NCI-H748 (cell line): ENCODE data around the gene LDLRAD4.
"Not testable (repeated sequence)": the region's sequence is repeated elsewhere in the genome, so short reads cannot be mapped to it uniquely, and the experiment has no call there.

ENCODE experiments used
- DNase-seq: peaks from one replicate; lab custom pipeline; 2025; ENCODE audit not compliant: unreplicated experiment; lab: John Stamatoyannopoulos, UW

Gene LDLRAD4

DNA sequence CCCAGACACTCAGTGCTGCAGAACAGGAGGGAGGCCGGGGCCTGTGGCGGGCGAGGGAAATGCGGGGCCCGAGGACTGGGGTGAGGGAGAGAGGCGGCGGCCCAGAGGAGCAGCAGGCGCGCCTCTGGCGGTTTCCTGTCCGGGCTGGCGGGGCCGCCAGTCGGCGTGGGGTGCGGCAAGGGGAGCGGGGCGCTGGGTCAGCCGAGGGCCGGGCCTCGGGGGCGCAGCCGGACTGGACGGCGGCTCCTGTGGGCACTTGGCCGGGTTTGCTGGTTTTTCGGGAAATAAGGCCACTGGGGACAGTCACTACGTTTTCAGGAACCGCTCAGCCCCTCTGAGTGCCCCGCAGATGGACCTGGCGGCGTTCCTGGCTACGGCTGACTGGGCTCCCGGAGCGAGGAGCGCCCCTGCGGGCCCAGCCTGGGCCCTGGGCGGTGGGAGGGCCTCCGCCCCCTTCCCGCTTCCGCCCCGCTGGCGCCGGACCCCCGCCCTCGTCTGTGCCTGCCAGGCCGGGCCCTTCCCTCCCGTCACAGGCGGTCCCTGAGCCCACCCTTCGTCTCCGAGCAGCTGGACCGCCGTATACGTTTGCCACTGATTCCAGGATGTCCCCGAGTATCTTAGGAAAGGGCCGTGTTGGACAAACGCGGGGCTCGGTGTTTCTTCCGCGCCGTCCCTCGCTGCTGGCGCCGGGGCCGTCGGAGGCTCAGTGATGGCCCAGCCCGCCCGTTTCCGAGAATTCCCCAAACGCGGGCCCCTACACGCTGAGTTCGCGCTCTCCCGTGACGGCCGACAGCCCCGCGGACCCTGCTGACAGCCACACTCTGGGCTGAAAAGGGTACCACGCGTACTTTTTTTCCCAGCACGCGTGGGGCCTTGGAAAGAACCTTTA is 423.2 kb downstream of the LDLRAD4 start:
- no peak for DNase-seq

DNA sequence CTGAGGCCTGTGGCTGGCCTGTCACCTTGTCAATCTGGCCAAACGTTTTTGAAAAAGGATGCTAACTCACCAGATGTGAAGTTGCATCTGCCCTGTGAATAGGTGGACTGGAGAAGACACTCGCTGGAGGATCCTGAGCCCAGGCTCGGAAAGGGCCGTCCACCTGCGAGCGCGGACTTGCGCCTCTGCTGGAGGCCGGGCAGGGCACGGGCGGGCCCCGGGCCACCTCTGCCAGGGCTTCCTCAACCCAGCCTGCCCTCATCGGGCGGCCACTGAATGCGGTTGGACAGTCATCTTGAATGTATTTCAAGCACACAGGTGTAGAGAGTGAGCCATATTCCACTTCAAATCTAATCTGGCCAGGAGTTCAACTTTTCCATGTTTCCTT is 423.9 kb downstream of the LDLRAD4 start:
- DNase-seq: no peak

DNA sequence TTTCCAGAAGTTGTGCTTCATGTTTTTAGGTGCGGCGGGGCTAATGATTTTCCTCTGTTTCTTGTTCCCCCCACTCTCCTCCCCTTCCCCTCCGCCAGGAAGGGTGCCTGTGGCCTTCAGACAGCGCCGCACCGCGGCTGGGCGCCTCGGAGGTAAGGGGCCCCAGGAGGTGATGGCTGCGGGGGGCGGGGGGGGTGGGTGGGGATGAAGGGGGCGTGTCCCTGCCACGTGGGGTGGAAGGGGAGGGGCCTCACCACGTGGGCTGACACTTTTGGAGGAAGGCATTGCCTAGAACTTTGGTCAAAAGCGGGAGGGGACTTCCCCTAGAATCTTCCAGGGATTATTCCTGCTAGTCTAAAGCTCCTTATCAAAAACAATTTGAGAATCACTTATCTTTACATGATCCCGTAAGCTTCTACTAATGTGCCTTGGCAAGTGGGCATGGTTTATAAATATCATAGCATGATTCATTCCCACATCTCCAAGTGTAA is 424.7 kb downstream of the LDLRAD4 start:
- no peak for DNase-seq

- no peak for DNase-seq
Measured at GRCh38 chr18:13645093-13645492, 426.5 kb downstream of the LDLRAD4 start.

DNA sequence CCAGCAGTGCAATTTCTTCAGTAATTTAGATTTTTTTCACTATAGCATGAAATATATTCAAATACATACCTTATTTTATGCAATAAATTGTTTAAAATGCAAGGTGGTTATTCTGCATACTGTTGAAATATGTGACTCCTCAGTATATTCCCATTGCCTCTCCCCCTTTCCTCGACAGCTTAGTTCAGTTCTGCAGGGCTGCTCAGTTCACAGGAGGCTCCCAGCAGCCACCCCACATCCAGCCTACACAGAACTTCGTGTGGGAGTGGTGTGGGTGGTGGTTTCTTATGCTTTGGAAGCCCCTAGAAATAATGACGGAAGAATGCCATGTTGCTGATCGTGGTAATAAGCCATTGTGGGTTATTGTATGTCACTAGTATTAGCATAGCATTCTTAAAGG is 428.1 kb downstream of the LDLRAD4 start:
- DNase-seq: no peak

DNA sequence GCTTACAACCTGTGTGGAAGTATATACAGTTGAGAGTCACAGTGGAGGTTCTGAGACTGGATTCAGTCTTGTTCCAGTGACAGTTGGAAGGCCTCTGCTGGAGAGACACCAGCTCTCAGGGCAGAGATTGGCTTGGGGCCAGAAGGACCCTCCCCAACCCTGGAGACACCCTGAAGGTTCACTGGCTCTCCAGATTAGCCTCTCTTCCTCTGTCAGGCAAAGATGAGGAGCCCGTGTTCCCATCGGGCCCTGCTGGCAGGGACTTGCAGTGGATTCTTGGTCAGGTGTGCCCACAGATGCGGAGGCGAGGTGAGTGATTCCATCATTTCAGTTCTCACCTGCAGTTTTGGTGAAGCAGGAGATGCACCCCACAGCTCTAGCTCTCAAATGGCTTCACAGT is 429.2 kb downstream of the LDLRAD4 start:
- DNase-seq: no peak

DNA sequence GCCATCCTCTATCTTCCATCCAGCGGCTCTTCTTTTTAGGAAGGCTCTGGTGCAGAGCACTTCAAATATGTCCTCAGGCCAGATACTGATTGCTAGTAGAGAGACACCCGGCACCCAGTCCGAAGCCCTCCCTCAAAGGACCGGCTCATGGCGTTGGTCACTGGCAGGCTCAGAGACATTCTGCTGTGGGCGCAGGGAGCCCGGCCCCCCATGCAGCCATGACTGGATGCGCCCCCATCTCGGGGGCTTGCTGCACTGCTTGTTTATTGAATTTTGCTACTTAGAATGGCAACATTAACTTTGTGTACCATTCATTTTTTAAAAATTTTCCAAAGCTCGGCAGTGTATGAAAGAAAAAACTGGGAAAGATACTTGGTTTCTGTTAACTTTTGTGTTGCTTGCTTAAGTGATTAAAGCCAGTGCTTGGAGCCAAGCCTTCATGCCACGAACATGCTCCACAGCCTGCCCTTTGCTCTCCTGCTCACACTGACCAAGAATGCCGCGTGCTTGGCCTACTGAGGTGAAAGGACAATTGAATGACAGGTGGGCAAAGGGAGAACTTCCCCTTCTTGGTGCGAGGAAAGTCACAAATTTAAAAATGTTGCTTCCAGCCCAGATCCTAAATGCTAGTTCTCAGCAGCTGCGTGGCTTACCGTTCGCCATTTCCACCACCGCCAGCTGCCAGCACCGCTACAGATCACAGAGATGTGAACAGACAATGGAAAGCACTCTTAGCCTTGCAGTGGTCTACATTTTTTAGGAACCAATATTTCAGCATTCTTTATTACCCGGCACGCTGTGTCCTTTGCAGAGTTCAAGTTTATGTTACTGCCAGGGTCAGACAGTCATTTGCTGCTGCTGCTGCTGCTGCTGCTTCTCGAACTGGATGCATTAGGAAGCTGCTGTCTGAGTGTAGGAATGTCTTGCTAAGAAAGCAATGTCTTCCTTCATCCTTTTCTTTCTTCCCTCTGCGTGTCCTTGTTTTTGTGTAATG is 431.1 kb downstream of the LDLRAD4 start:
- DNase-seq: no peak

DNA sequence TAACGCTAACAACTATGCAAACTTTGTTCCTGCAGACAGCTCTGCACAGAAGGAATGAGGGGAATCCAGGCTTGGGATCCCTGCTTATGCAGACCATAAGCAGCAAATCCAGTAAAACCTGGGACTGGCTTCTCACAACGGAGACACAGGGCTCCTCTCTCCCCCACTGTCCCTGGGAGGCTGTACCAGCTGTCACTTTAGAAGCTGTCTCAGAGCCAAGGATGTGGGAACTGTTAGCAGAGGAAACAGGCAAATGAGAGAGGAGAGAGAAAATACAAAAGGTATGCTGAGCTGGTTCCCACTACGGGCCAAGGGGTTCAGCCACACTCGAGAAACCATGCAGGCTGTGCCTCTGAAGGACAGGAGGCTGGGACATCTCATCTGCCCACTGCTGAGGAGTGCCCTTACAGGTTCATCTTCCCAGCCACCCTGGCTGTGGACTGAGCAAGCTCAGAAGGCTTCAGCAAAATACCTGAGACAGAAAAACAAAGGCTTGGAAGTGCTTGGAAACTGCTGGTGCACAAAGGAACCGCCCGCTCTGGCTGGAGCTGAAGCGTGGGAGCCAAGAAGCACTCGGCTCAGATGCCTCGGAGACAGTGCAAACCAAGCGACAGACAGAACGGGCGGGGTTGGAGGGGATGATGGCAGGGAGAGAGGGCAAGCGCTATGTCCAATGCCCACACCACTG is 435.3 kb downstream of the LDLRAD4 start:
- no peak for DNase-seq

- no peak for DNase-seq
Measured at GRCh38 chr18:13657974-13658373, 439.4 kb downstream of the LDLRAD4 start.

- no peak for DNase-seq
Measured at GRCh38 chr18:13658436-13659204, 440.1 kb downstream of the LDLRAD4 start.

DNA sequence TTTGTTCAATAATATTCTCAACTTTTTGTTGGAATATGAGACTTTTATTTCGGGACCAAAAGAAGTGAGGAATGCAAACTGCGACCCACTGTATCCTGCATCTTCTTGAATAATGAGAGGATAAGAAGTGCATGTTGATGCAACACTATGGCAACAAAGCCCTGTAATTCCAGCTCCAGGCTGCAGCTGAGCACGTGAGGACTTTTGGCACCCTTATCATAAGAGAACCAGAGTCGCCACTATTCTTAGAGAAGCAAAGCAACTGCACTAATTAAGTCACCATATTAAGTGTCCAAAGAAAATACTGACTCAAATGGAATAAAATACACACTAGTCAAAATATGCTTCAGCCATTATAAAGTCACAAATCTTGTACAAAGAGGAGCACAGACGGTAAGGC is 441.9 kb downstream of the LDLRAD4 start:
- no peak for DNase-seq

- DNase-seq: no peak
Measured at GRCh38 chr18:13661051-13661778, 442.7 kb downstream of the LDLRAD4 start.

GRCh38 chr18:13661779-13662256 is 443.3 kb downstream of the LDLRAD4 start:
- no peak for DNase-seq

DNA sequence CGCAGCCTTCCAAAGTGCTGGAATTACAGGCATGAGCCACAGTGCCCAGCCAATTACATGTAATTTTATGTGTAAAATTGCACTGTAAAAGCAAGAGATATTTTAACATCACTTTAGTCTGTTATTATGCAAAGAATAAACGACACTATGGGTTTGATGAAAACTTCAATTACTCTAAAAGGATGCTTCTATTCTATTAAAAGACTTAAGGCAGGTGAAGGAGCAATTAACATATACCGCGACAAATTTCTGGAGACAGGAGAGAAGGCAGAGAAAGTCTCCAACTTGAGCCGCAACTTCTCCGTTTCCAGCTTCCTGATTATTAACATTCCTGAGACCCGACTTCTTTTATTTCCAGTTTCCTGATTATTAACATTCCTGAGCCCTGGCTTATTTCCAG is 454.1 kb downstream of the LDLRAD4 start:
- DNase-seq: no peak

DNA sequence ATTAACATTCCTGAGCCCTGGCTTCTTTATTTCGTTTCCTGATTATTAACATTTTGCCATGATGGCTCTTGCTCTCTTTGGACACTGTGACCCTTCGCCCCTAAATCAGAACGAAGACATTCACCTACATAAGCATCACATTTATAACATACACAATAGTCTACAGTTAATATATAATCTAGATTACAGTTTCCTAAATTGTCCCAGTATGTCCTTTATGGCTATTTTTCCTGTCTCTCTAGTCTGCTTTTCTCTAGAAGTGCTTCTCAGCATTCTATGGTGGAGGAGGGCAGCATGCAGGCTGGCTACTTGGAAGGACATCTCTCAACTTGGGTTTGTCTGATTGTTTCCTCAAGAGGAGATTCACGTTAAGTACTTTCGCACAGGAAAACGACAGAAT is 457.9 kb downstream of the LDLRAD4 start:
- no peak for DNase-seq

DNA sequence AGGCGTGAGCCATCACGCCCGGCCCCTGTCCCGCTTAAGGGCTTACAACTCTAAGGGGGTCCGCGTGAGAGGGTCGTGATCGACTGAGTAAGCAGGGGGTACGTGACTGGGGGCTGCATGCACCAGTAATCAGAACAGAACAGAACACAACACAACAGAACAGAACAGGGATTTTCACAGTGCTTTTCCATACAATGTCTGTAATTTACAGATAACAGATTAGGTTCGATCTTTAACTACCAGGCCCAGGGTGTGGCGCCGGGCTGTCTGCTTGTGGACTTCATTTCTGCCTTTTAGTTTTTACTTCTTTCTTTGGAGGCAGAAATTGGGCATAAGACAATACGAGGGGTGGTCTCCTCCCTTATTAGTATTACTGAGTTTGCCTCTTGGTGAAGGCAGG is 458.8 kb downstream of the LDLRAD4 start:
- DNase-seq: not testable (repeated sequence)

- peak; percentile 7 for DNase-seq
Measured at GRCh38 chr18:13680612-13681011, 462.1 kb downstream of the LDLRAD4 start.

GRCh38 chr18:13681701-13682100 is 463.1 kb downstream of the LDLRAD4 start:
- no peak for DNase-seq

DNA sequence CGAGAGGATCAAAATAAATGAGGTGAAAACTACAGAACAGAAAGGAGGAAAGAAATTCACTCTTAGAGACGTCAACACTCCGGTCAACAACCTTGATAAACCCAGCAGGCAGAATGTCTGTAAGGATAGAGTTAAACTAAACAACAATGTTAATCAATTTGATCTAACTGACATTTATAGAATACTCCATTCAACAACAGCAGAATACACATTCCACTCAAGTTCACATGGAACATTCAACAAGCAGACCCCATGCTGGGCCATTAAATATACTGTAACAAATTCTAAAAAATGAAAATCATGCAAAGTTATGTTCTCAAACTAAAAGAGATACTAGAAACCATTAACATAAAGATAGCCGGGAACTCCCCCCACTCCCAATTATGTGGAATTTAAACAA is 466.0 kb downstream of the LDLRAD4 start:
- DNase-seq: no peak
